Calu3 (cell line): ENCODE results near the gene LMF2. TPM values are rescaled to one million over a fixed set of nuclear protein-coding genes. Genes with fewer than 3 reads are reported as not detected.

Experiments
- BruUV-seq: library from RNA; stranded (reverse); fragments of 400-500 nt; replicated peaks from 2 replicates; lab custom pipeline; 2021; lab: Mats Ljungman, UMichigan
- CTCF ChIA-PET: fragments of 300-600 bp; sonication (Branson Sonifier 250); formaldehyde crosslinking; loops from one replicate; lab custom pipeline; 2022; ENCODE audit warnings: antibody characterized with exemption; lab: Charles Lee
- DNase-seq: peaks from one replicate; pipeline ENCODE4 v3.0.0; 2022
- H3K27ac Mint-ChIP-seq: one replicate; pipeline ENCODE4 v1.8.0; 2022; ENCODE audit warnings: mixed read lengths; ENCODE audit not compliant: unreplicated experiment
- H3K27me3 Mint-ChIP-seq: one replicate; pipeline ENCODE4 v1.8.0; 2022; ENCODE audit warnings: mixed read lengths; ENCODE audit not compliant: unreplicated experiment
- H3K36me3 Mint-ChIP-seq: one replicate; pipeline ENCODE4 v1.8.0; 2022; ENCODE audit warnings: mild to moderate bottlenecking, moderate library complexity, mixed read lengths; ENCODE audit not compliant: insufficient read depth, unreplicated experiment
- H3K4me1 Mint-ChIP-seq: one replicate; pipeline ENCODE4 v1.8.0; 2022; ENCODE audit warnings: mild to moderate bottlenecking, low read depth, mixed read lengths; ENCODE audit not compliant: unreplicated experiment
- H3K4me3 Mint-ChIP-seq: one replicate; pipeline ENCODE4 v1.8.0; 2022; ENCODE audit warnings: mild to moderate bottlenecking, low read depth, moderate library complexity, mixed read lengths; ENCODE audit not compliant: unreplicated experiment
- H3K9me3 Mint-ChIP-seq: one replicate; pipeline ENCODE4 v1.8.0; 2022; ENCODE audit warnings: low read depth, mixed read lengths; ENCODE audit not compliant: unreplicated experiment
- CTCF ChIP-seq: fragments of 200-600 bp; IDR thresholded peaks from one replicate; pipeline ENCODE4 v1.8.0; 2022; ENCODE audit warnings: antibody characterized with exemption; ENCODE audit not compliant: unreplicated experiment
- intact Hi-C: fragments of 100-400 bp; cut with micrococcal nuclease; formaldehyde crosslinking; loops from one replicate; pipeline ENCODE4 v1.10.0; 2022; ENCODE audit not compliant: unreplicated experiment
- total RNA-seq: library from RNA; stranded (reverse); gene quantifications from 2 replicates; pipeline ENCODE4 v1.2.3, GENCODE V29; 2022

The LMF2 gene
- total RNA-seq, 1 experiment from 2014 or later: 85.2 TPM

GRCh38 chr22:50498322-50498890, 9.1 kb downstream of the LMF2 start:
- peak overlapping the region; percentile 48 for H3K4me3 Mint-ChIP-seq
- no peak overlapping the region for H3K27ac Mint-ChIP-seq
- no TSS peak for BruUV-seq
- CTCF ChIA-PET: interaction anchor here (0.6 to 2.1 kb wide), 10 partner anchors 9 to 147 kb away, joined by 3 to 6 read pairs (median 4); partner anchors contain the start of genes LMF2, NCAPH2 and SCO2
- no peaks in the 10 kb centered on the region for H3K9me3 Mint-ChIP-seq
- no peaks in the 10 kb centered on the region for H3K27me3 Mint-ChIP-seq
- DNase-seq: peak; percentile 83
- intact Hi-C loops: loop anchor here (5.0 to 10.0 kb wide), 2 partner anchors 54 to 351 kb away; no protein-coding TSS in a partner anchor
- H3K4me1 Mint-ChIP-seq: peaks cover 32% of the 10 kb centered on the region
- peak; percentile 77 for TF ChIP-seq CTCF
- peaks cover 4% of the 10 kb centered on the region for H3K36me3 Mint-ChIP-seq

DNA sequence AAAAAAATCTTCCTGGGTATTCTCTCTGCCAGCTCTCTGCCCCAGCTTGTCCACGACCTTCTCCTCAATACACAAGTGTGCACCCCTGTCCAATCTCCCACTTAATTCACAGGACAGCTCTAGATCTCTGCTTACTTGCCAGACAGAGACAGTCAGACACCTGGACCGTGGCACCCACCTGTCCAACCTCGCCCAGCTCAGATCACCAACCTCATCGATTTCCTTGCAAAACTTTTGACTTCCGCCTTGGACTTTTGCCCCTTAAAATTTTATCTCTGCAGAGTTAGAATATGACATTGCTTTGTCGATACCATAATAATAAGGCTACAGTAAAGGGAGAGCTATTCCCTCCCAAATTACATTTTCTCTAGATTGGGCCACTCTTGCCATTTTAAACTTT, 10.4 kb downstream of the LMF2 start:
- H3K27me3 Mint-ChIP-seq: no peaks in the 10 kb centered on the region
- BruUV-seq: no TSS peak
- H3K4me3 Mint-ChIP-seq: peak overlapping the region; percentile 4
- H3K4me1 Mint-ChIP-seq: peaks cover 32% of the 10 kb centered on the region
- H3K9me3 Mint-ChIP-seq: no peaks in the 10 kb centered on the region
- H3K27ac Mint-ChIP-seq: no peak overlapping the region
- intact Hi-C loops: loop anchor here (5.0 to 10.0 kb wide), 2 partner anchors 52 to 350 kb away; no protein-coding TSS in a partner anchor
- no peak for TF ChIP-seq CTCF
- H3K36me3 Mint-ChIP-seq: peaks cover 4% of the 10 kb centered on the region
- DNase-seq: peak; percentile 42
- CTCF ChIA-PET: interaction anchor here (0.6 to 2.1 kb wide), 6 partner anchors 9 to 274 kb away, joined by 4 to 6 read pairs (median 5); partner anchors contain the start of genes LMF2 and NCAPH2

DNA sequence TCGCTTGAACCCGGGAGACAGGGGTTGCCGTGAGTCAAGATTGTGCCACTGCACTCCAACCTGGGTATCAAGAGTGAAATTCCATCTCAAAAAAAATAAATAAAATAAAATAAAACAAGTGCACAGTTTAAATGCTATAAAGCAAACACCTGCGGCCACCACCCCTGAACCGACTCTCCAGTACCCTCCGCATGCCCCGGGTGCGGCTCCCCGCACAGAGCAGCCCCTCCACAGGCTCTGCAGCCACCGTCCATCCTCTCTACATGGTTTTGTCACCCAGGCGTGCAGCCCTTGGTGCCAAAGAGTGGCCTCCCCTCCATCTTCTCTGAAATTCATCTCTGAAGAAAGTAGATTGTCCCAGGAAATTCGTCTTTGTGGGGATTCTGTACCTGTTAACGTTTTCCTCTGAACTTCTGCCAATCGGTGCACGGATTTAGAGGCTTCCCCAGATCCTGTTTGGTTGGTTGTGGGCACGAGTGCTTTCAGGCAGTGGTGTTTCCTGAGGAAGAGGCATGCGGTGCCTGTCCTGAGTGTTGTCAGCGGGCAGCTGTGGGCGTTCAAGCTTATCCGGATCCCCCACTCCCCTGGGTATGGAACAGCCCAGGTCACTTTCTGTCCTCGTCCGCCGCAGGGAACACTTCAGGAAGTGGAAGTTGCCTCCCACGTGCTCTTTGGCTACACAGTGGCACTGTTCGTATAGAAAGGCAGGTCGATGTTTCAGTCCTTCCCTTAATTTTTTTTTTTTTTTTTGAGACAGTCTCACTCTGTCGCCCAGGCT, 16.8 kb downstream of the LMF2 start:
- CTCF ChIA-PET: interaction anchor here (0.6 to 0.7 kb wide), 2 partner anchors 17 to 106 kb away, joined by 3 read pairs; partner anchors contain the start of gene NCAPH2
- Mint-ChIP-seq H3K27me3 (no peaks in the 10 kb centered on the region), H3K9me3 (no peaks in the 10 kb centered on the region), H3K27ac (no peak overlapping the region), H3K4me1 (peaks cover 20% of the 10 kb centered on the region), H3K36me3 (peaks cover 17% of the 10 kb centered on the region), H3K4me3 (no peak overlapping the region)
- intact Hi-C loops: loop anchor here (10.0 kb wide), 1 partner anchor 46 kb away; no protein-coding TSS in a partner anchor
- no TSS peak for BruUV-seq
- no peak for TF ChIP-seq CTCF
- DNase-seq: no peak

DNA sequence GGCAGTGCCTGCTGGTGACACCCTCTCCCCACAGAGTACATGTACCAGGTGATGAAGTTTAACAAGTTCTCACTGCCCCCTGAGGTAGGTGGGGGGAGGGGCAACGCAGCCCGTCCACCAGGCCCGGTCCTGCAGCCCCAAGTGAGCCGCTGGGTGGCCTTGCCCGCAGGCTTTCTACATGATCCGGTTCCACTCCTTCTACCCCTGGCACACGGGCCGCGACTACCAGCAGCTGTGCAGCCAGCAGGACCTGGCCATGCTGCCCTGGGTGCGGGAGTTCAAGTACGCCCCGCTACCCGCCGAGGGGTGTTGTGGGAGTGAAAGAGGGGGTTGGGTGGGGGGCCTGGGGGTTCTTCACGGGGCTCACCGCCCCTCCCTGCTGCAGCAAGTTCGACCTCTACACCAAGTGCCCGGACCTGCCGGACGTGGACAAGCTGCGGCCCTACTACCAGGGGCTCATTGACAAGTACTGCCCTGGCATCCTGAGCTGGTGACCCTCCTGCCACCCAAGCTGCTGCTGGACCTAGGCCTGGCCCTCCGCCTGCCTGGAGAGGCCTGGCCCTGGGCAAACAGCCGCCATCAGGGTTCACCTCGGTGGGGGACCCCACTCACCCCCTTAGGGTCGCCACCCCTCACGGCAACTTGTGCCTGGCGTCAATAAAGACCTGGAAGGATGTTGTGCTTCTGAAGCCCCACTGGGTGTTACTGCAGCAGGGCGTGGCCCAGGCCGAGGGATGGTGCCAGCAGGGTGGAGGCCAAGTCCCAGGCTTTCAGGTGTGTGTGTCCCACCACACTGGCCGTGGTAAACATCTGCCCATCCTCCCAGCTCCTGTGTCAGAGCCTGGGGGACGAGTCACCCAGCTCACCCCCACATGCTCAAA, 17.9 kb downstream of the LMF2 start:
- CTCF ChIA-PET: interaction anchor here (0.6 kb wide), 1 partner anchor 18 kb away, joined by 3 read pairs; the partner anchor contains the start of gene NCAPH2

More for the DNA sequence above, 17.9 kb downstream of the LMF2 start:
- Mint-ChIP-seq H3K9me3 (no peaks in the 10 kb centered on the region), H3K4me1 (peaks cover 27% of the 10 kb centered on the region), H3K36me3 (peaks cover 28% of the 10 kb centered on the region), H3K27ac (no peak overlapping the region), H3K4me3 (no peak overlapping the region), H3K27me3 (no peaks in the 10 kb centered on the region)
- intact Hi-C loops: loop anchor here (10.0 kb wide), 1 partner anchor 45 kb away; no protein-coding TSS in a partner anchor
- no peak for DNase-seq
- BruUV-seq: no TSS peak
- TF ChIP-seq CTCF: no peak
